ENCODE data around the gene KRTAP5-11. TPM values are rescaled to one million over a fixed set of nuclear protein-coding genes. Genes with fewer than 3 reads are reported as not detected.
"Not testable (repeated sequence)": the region's sequence is repeated elsewhere in the genome, so short reads cannot be mapped to it uniquely, and the experiment has no call there.

KRTAP5-11 gene
- total and polyA plus RNA-seq, 2 experiments from 2014 or later = not detected

DNA sequence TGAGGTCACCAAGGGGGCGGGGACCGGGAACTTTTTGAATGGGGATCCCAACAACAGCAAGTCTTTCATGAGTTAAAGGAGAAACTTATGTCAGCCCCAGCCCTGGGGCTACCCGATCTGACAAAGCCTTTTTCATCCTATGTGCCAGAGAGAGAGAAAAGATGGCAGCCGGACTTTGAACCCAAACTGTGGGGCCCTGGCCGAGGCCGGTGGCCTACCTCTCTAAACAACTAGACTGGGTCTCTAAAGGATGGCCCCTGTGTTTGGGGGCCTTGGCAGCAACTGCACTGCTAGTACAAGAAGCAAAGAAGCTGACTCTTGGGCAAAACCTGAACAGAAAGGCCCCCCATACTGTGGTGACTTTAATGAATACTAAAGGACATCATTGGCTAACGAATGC lies 31.3 kb upstream of the KRTAP5-11 start:
- H2AFZ ChIP-seq; H3K27me3 ChIP-seq; H3K4me2 ChIP-seq; H3K27ac ChIP-seq; H3K36me3 ChIP-seq (replicated peaks; ENCODE audit: insufficient read depth, low read depth); H3K9me3 ChIP-seq (ENCODE audit: low read depth); H4K20me1 ChIP-seq (ENCODE audit: insufficient read depth, poor library complexity, severe bottlenecking); H3K4me1 ChIP-seq (ENCODE audit: insufficient read depth); H3K79me2 ChIP-seq; H3K9me2 ChIP-seq (replicated peaks; ENCODE audit: insufficient read depth); H3K4me3 ChIP-seq; DNase-seq (ENCODE audit: low spot score): not testable (repeated sequence)
- 68% methylated on average over 7 of the region's 7 CpGs for WGBS (ENCODE audit: low lambda C conversion rate, missing lambda C conversion rate)

- not testable (repeated sequence) for H4K20me1 ChIP-seq (ENCODE audit: insufficient read depth, poor library complexity, severe bottlenecking); H3K4me3 ChIP-seq; H3K9me2 ChIP-seq (replicated peaks; ENCODE audit: insufficient read depth); H3K36me3 ChIP-seq (replicated peaks; ENCODE audit: insufficient read depth, low read depth); H3K27ac ChIP-seq; DNase-seq (ENCODE audit: low spot score); H3K79me2 ChIP-seq; H3K4me1 ChIP-seq (ENCODE audit: insufficient read depth); H3K9me3 ChIP-seq (ENCODE audit: low read depth); H2AFZ ChIP-seq; H3K4me2 ChIP-seq
- WGBS (ENCODE audit: low lambda C conversion rate, missing lambda C conversion rate) = 77% methylated on average over 21 of the region's 21 CpGs
- peaks cover 18% of the 10 kb centered on the region for H3K27me3 ChIP-seq
Measured at GRCh38 chr11:71611218-71611910, 28.7 kb upstream of the KRTAP5-11 start.

GRCh38 chr11:71608272-71608671 lies 25.6 kb upstream of the KRTAP5-11 start:
- WGBS (ENCODE audit: low lambda C conversion rate, missing lambda C conversion rate) = 17% methylated on average over 12 of the region's 21 CpGs
- H3K36me3 ChIP-seq (replicated peaks; ENCODE audit: insufficient read depth, low read depth); H3K79me2 ChIP-seq; H3K4me1 ChIP-seq (ENCODE audit: insufficient read depth); H3K4me3 ChIP-seq; H3K9me2 ChIP-seq (replicated peaks; ENCODE audit: insufficient read depth); H4K20me1 ChIP-seq (ENCODE audit: insufficient read depth, poor library complexity, severe bottlenecking); H3K9me3 ChIP-seq (ENCODE audit: low read depth); DNase-seq (ENCODE audit: low spot score); H3K27ac ChIP-seq; H2AFZ ChIP-seq: not testable (repeated sequence)
- peaks cover 18% of the 10 kb centered on the region for H3K27me3 ChIP-seq
- peak overlapping the region; percentile 84 for H3K4me2 ChIP-seq

DNA sequence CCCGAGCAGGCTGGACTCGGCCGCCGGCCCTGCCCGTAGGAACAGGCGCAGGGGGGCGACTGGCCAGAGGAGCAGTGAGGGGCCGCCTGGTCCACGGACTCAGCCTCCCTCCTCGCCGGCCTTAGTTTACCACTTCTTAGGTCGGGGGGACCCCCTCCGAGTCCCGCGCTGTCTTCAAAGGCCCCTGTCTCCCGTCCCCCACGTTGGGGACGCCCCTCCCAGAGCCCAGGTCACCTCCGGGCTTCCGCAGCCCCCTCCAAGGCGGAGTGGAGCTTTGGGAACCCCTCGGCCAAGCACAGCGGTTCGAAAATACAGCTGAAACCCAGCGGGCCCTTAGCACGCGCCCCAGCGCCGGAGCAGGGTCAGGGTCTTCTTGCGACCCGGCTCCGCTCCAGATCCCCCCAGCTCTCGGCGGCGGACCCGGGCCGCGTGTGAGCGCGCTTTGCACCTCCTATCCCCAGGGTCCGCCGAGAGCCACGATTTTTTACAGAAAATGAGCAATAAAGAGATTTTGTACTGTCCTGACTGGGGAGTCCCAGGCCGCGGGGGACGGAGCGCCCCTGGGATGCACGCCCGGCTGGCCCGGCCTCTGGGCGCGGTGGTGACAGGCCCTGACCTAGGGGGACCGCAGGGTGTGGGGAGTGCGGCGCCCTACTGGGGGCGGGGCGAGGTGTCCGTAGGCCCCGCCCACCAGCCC lies 25.0 kb upstream of the KRTAP5-11 start:
- Histone ChIP-seq H3K4me3 (peak overlapping the region; percentile 23), H2AFZ (peak overlapping the region; percentile 31), H3K4me2 (peak overlapping the region; percentile 84), H3K27me3 (peaks cover 18% of the 10 kb centered on the region)
- H4K20me1 ChIP-seq (ENCODE audit: insufficient read depth, poor library complexity, severe bottlenecking); H3K9me2 ChIP-seq (replicated peaks; ENCODE audit: insufficient read depth); H3K36me3 ChIP-seq (replicated peaks; ENCODE audit: insufficient read depth, low read depth); H3K4me1 ChIP-seq (ENCODE audit: insufficient read depth); H3K27ac ChIP-seq; H3K79me2 ChIP-seq; H3K9me3 ChIP-seq (ENCODE audit: low read depth): not testable (repeated sequence)
- DNase-seq (ENCODE audit: low spot score) = peak; percentile 12
- TF ChIP-seq EZH2 (IDR thresholded peaks at IDR 0.05; ENCODE audit: borderline replicate concordance) = peak; percentile 40
- under 1% methylated on average over 43 of the region's 59 CpGs for WGBS (ENCODE audit: low lambda C conversion rate, missing lambda C conversion rate)

DNA sequence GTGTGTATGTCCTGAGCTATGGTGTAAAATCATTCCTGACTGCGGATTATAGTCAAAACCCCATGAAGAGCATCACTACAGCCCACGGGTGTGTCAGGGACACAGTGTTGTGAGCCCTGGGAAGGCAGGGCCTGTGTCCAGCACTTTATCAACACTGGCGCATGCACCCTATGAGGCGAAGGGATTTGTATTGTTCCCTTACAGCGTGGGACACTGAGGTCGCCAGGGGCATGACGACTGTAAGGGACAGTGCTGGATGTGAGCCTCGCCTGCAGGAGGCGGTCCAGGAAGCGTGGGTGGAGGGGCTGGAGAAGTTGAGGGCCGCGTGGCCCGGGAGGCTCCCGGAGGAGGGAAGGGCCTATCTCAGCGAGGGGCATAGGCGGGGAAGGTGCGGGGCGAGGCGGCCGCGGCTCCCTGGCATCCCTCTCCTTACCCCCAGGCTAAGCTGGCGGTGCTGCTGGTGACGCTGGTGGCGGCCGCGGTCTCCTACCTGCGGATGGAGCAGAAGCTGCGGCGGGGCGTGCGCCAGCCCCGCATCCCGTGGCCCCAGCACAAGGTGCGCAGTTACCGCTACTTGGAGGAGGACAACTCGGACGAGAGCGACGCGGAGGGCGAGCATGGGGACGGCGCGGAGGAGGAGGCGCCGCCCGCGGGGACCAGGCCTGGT lies 24.3 kb upstream of the KRTAP5-11 start:
- H3K4me3 ChIP-seq; H4K20me1 ChIP-seq (ENCODE audit: insufficient read depth, poor library complexity, severe bottlenecking); DNase-seq (ENCODE audit: low spot score); H3K36me3 ChIP-seq (replicated peaks; ENCODE audit: insufficient read depth, low read depth); H3K9me3 ChIP-seq (ENCODE audit: low read depth); H3K9me2 ChIP-seq (replicated peaks; ENCODE audit: insufficient read depth); H3K4me1 ChIP-seq (ENCODE audit: insufficient read depth); H3K27ac ChIP-seq; H3K79me2 ChIP-seq: not testable (repeated sequence)
- Histone ChIP-seq H3K4me2 (peak overlapping the region; percentile 84), H2AFZ (peak overlapping the region; percentile 31), H3K27me3 (peaks cover 18% of the 10 kb centered on the region)
- WGBS (ENCODE audit: low lambda C conversion rate, missing lambda C conversion rate) = 13% methylated on average over 27 of the region's 48 CpGs

Data from hepatocyte (in vitro differentiated cells).